GM12865 (cell line): ENCODE results near the gene NOL12.

ENCODE experiments used
- DNase-seq: peaks from one replicate; pipeline ENCODE4 v3.0.0; 2010; ENCODE audit warnings: low read depth
- H3K4me3 ChIP-seq: 2 replicates; pipeline ENCODE4 v1.5.1; 2011; ENCODE audit warnings: mild to moderate bottlenecking, low read depth, low read length, control low read depth
- TF ChIP-seq, protein P1 (sequence below): IDR thresholded peaks from 2 replicates; pipeline ENCODE4 v1.5.1; 2011; ENCODE audit warnings: low read length, control low read depth, low read depth, inconsistent platforms; ENCODE audit not compliant: insufficient read depth; ENCODE audit errors: missing control alignments

Gene NOL12

DNA sequence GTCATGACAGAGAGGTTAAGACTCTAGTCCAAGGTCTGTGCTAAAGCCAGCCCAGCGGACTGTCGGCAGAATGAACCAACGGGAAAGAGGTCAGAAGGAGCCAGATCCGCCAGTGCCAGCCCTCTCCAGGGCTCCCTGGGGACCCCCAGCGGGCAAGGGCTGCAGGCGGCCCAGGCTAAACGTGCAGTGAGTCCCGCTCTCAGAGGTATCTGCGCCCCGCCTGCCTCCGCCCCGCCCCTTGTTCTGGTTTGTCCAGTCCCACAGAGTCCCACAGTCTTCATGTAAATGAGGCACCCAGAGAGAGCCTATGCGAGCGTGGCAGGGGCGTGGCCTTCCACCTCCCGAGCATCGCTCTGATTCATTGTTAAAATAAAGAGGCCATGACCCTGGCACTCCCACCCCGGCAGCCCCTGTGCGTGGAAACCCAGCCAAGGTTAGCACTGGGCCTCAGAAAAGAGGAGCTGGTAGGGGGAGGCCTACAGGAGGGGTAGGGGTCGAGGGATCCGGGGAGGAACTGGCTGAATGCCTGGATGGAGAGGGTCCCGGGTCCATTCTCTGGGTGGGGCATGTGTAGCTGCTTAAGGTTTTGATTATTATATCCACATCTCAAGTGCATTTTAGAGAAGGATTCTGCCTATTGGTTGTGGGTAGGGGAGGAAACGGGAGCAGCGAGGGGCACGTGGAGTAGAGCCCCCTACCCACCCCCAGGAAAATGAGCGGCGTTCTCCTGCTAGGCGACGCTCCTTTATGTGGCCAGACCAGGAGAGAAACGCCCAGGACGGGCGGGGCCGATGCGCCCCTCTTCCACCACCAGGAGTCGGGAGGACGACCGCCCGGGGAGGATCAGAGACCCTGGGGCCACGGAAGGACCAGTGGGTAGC lies 10.8 kb downstream of the NOL12 start, which contains the start of gene TRIOBP:
TRIOBP (plus strand) TSS at position 392 of the 881 bp plus-strand sequence. CDS start 4,318 bp downstream, outside the sequence.
- peak; percentile 85 for DNase-seq
- peak within 1 kb of the TSS; percentile 22 for H3K4me3 ChIP-seq
- TF ChIP-seq, protein P1, sequence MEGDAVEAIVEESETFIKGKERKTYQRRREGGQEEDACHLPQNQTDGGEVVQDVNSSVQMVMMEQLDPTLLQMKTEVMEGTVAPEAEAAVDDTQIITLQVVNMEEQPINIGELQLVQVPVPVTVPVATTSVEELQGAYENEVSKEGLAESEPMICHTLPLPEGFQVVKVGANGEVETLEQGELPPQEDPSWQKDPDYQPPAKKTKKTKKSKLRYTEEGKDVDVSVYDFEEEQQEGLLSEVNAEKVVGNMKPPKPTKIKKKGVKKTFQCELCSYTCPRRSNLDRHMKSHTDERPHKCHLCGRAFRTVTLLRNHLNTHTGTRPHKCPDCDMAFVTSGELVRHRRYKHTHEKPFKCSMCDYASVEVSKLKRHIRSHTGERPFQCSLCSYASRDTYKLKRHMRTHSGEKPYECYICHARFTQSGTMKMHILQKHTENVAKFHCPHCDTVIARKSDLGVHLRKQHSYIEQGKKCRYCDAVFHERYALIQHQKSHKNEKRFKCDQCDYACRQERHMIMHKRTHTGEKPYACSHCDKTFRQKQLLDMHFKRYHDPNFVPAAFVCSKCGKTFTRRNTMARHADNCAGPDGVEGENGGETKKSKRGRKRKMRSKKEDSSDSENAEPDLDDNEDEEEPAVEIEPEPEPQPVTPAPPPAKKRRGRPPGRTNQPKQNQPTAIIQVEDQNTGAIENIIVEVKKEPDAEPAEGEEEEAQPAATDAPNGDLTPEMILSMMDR = peak; percentile 30

DNA sequence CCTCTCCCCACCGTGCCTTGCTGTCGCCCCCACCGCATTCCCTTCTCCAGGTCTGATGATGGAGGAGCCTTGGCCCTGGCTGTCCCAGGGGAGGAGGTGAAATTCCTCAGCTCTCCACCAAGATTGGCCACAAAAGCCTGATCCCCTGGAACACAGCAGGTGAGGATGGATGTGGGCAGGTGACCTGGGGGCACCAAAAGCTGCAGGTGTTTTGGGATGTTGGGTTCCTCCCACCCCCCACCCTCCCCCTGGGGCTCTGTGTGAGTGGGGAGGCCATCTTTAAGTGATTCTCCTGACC lies 11.3 kb downstream of the NOL12 start:
- TF ChIP-seq, protein P1 = no peak
- DNase-seq = no peak
- peak overlapping the region; percentile 22; the same call in 1 of the 2 replicates for H3K4me3 ChIP-seq

DNA sequence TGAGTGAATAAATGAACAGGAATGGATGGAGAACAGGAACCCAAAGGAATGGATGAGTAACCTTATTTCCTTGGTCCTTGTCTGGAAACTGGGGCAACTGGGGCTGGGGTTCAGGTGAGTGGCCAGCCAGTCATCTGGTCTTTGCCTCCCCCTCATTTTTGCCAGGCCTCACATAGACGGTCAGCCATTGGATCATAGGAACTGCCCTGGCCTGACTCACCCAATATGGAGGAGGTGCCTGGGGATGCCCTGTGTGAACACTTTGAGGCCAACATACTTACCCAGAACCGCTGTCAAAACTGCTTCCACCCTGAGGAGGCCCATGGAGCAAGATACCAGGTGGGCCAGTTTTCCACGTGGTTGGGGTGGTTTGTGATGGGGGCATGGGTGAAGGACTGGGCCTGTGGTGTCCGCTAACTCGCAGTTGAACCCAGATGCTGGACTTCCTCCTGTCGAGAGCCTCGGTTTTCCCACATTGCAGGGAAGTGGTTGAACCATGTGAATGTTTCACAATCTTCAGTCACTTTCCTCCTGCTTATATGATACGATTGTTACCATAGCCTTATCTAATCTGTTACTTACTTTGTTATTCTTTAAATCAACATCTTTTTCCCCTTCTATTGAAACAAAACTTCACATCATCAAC lies 15.1 kb downstream of the NOL12 start:
- H3K4me3 ChIP-seq = no peak overlapping the region
- DNase-seq = no peak
- TF ChIP-seq, protein P1 = no peak

DNA sequence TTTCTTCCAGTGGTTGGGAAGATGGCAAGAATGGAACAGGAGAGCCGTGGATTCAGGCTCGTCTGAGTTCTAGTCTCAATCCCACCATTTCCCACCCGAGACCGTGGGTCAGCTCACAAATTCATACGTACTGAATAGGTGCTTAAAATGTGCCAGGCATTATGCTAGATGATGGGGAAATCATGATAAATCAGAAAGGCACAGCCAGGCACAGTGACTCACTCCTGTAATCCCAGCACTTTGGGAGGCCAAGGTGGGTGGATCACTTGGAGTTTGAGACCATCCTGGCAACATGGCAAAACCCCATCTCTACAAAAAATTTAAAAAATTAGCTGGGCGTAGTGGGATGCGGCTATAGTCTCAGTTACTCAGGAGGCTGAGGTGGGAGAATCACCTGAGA lies 17.8 kb downstream of the NOL12 start:
- no peak for DNase-seq
- TF ChIP-seq, protein P1 = no peak
- H3K4me3 ChIP-seq = no peak overlapping the region

DNA sequence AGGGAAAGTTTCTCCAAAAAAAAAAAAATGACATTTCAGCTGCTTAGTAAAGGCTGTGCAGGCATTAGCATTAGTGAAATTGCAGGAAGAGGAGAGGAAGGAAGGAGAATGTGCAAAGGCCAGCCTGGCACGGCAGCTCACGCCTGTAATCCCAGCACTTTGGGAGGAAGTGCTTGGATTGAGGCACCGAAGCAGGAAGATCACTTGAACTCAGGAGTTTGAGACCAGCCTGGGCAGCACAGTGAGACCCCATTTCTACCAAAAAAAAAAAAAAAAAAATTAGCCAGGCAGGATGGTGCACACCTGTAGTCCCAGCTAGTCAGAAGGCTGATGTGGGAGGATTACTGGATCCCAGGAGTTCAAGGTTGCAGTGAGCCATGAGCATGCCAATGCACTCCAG lies 18.5 kb downstream of the NOL12 start:
- TF ChIP-seq, protein P1 = no peak
- H3K4me3 ChIP-seq = no peak overlapping the region
- no peak for DNase-seq

DNA sequence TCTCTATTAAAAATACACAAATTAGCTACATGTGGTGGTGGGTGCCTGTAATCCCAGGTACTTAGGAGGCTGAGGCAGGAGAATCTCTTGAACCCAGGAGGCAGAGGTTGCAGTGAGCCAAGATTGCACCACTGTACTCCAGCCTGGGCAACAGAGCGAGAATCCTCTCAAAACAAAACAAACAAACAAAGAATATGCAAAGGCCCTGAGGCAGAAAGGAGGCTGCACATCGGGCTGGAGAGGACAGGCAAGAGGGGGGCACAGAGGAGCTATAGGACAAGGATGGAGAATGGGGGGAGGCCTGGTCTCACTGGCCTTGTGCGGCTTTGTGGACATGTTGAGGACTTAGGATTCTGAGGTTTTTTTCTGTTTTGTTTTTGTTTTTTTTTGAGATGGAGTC lies 19.1 kb downstream of the NOL12 start:
- DNase-seq = no peak
- TF ChIP-seq, protein P1 = no peak
- no peak overlapping the region for H3K4me3 ChIP-seq
